CD4-positive, alpha-beta memory T cell (primary cell): ENCODE data around the gene IQCM. TPM values are rescaled to one million over a fixed set of nuclear protein-coding genes. Genes with fewer than 3 reads are reported as not detected.
"Not testable (repeated sequence)": the region's sequence is repeated elsewhere in the genome, so short reads cannot be mapped to it uniquely, and the experiment has no call there.

Experiments used
- CTCF ChIA-PET: fragments of 350-600 bp; sonication (Branson Sonifier 250); formaldehyde crosslinking; loops from one replicate; lab custom pipeline; 2021; ENCODE audit warnings: inconsistent platforms; ENCODE audit not compliant: partially characterized antibody; lab: Charles Lee
- POLR2A ChIA-PET: fragments of 350-600 bp; sonication (Branson Sonifier 250); formaldehyde crosslinking; loops from one replicate; lab custom pipeline; 2021; ENCODE audit not compliant: partially characterized antibody; lab: Charles Lee
- DNase-seq, 5 donors: peaks; one replicate each; pipeline versions ENCODE4 v3.0.0 to v3.0.0-alpha.2; 2020 to 2022; ENCODE audit warnings: mixed read lengths in 1 of 5
- H3K27ac ChIP-seq: one replicate; pipeline ENCODE4 v1.7.0; 2013; ENCODE audit warnings: low read depth, low read length
- H3K27me3 ChIP-seq: 2 replicates; pipeline ENCODE4 v1.7.0; 2013; ENCODE audit warnings: mild to moderate bottlenecking, low read length, moderate library complexity; ENCODE audit not compliant: insufficient read depth
- H3K36me3 ChIP-seq: 2 replicates; pipeline ENCODE4 v1.7.0; 2013; ENCODE audit warnings: mild to moderate bottlenecking, low read length, moderate library complexity; ENCODE audit not compliant: insufficient read depth
- H3K4me1 ChIP-seq: 2 replicates; pipeline ENCODE4 v1.7.0; 2013; ENCODE audit warnings: mild to moderate bottlenecking, low read length, moderate library complexity; ENCODE audit not compliant: insufficient read depth
- H3K4me3 ChIP-seq, 2 donors: one replicate each; pipeline ENCODE4 v1.7.0; 2013; ENCODE audit warnings: low read length in 2 of 2, mild to moderate bottlenecking in 1 of 2
- H3K9me3 ChIP-seq, 2 donors: one replicate each; pipeline ENCODE4 v1.7.0; 2013; ENCODE audit warnings: low read length in 2 of 2, control low read depth in 1 of 2; ENCODE audit not compliant: control insufficient read depth in 1 of 2
- H3K27ac Mint-ChIP-seq, 7 donors: one replicate each; pipeline ENCODE4 v1.8.0; 2020 to 2021; ENCODE audit warnings: mixed read lengths in 7 of 7, mild to moderate bottlenecking in 6 of 7, inconsistent platforms in 3 of 7, moderate library complexity in 3 of 7
- H3K27me3 Mint-ChIP-seq, 2 donors: one replicate each; pipeline ENCODE4 v1.8.0; 2020 to 2021; ENCODE audit warnings: mixed read lengths in 2 of 2
- H3K36me3 Mint-ChIP-seq, 2 donors: one replicate each; pipeline ENCODE4 v1.8.0; 2020 to 2021; ENCODE audit warnings: mixed read lengths in 2 of 2, inconsistent platforms in 1 of 2, mild to moderate bottlenecking in 1 of 2
- H3K4me1 Mint-ChIP-seq, 4 donors: one replicate each; pipeline ENCODE4 v1.8.0; 2020 to 2021; ENCODE audit warnings: mixed read lengths in 4 of 4, mild to moderate bottlenecking in 1 of 4
- H3K4me3 Mint-ChIP-seq, 8 donors: one replicate each; pipeline ENCODE4 v1.8.0; 2020 to 2021; ENCODE audit warnings: mixed read lengths in 8 of 8, mild to moderate bottlenecking in 7 of 8, moderate library complexity in 6 of 8, inconsistent platforms in 3 of 8
- H3K9me3 Mint-ChIP-seq, 8 donors: one replicate each; pipeline ENCODE4 v1.8.0; 2020 to 2021; ENCODE audit warnings: mixed read lengths in 8 of 8, mild to moderate bottlenecking in 5 of 8, inconsistent platforms in 3 of 8, moderate library complexity in 1 of 8
- intact Hi-C: fragments of 100-400 bp; cut with micrococcal nuclease; formaldehyde crosslinking; loops from one replicate; pipeline ENCODE4 v1.15.1; 2023
- polyA plus RNA-seq, 2 donors: library from polyadenylated mRNA; unstranded; fragments of 300-500 nt; fragmentation: Illumina TruSeq; gene quantifications; one replicate each; pipeline ENCODE4 v1.2.3, GENCODE V29; 2021
- total RNA-seq, 2 experiments: library from RNA; stranded (reverse); gene quantifications; one replicate each; pipeline ENCODE4 v1.2.3, GENCODE V29; 2021

Gene IQCM
- total and polyA plus RNA-seq, 4 experiments from 2014 or later = not detected

DNA sequence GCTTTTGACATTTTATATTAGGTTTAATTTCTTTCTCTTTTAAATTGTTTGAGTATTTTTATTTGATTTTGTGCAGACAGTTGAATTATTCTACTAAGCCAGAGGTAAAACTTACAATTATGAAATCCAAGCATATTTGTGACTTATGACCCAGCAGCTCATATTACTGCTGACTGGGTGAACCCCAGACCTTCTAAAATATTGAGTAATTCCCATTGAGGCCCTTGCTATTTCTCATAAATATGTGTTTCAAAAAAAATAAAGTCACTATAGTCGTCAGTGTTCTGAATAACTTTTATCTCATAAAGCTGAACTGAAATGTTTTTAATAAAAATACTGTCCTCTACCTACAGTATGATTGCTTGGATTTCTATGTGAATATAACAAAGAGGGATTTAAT lies 303.1 kb downstream of the IQCM start:
- DNase-seq = no peak
- ChIA-PET CTCF (interaction anchor here (1.0 kb wide), 1 partner anchor 10 kb away, joined by 3 read pairs; no protein-coding TSS in a partner anchor), POLR2A (no interaction called here)
- no peak overlapping the region for H3K27ac Mint-ChIP-seq
- H3K27ac ChIP-seq = no peak overlapping the region
- no peaks in the 10 kb centered on the region for H3K4me1 ChIP-seq
- no peak overlapping the region for H3K4me3 Mint-ChIP-seq
- no peaks in the 10 kb centered on the region for H3K36me3 Mint-ChIP-seq
- no peaks in the 10 kb centered on the region for H3K36me3 ChIP-seq
- H3K27me3 ChIP-seq = no peaks in the 10 kb centered on the region
- no peak overlapping the region for H3K4me3 ChIP-seq
- peaks cover 0 to 15% (median 4%) of the 10 kb centered on the region in 8 donors for H3K9me3 Mint-ChIP-seq
- intact Hi-C loops = no loop called here
- H3K27me3 Mint-ChIP-seq = no peaks in the 10 kb centered on the region
- H3K4me1 Mint-ChIP-seq = no peaks in the 10 kb centered on the region
- H3K9me3 ChIP-seq = no peaks in the 10 kb centered on the region

DNA sequence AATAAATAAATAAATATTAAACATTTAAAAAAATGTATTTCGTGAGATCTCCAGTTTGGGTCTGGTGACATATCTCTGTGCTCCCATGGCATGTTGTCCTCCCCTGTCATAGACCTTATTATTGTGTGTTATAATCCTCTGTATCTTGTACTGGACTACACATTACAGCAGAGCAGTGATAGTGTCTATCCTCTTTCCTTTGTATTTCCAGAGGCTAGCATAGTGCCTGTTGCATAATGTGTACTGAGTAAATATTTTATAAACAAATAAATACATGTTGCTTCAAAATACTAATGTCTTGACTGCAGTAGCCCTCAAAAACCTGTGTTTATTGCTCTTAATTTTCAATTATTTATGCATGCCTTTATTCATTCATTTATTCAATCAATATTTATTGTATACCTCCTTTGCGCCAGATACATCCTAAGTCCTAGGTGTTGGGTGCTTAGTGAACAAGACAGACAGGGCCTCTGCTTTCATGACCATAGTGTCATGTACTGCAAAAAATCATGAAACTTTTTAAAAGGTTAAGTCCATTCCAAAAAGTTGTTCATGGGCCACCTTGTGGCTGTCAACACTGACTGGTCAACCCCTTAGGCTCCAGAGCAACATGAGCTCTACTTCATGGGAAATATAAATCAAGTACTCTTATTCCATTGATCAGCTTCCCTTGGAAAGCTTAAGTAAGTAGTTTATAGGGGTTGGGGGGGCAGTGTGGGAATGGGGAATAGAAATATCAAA lies 303.9 kb downstream of the IQCM start:
- ChIA-PET CTCF (interaction anchor here (1.0 kb wide), 1 partner anchor 11 kb away, joined by 3 read pairs; no protein-coding TSS in a partner anchor), POLR2A (no interaction called here)
- Histone ChIP-seq H3K27me3 (no peaks in the 10 kb centered on the region), H3K27ac (no peak overlapping the region), H3K4me3 (no peak overlapping the region), H3K4me1 (no peaks in the 10 kb centered on the region), H3K36me3 (no peaks in the 10 kb centered on the region), H3K9me3 (no peaks in the 10 kb centered on the region)
- no peak overlapping the region for H3K27ac Mint-ChIP-seq
- peaks cover 0 to 15% (median 4%) of the 10 kb centered on the region in 8 donors for H3K9me3 Mint-ChIP-seq
- intact Hi-C loops = no loop called here
- no peaks in the 10 kb centered on the region for H3K27me3 Mint-ChIP-seq
- no peak overlapping the region for H3K4me3 Mint-ChIP-seq
- no peaks in the 10 kb centered on the region for H3K36me3 Mint-ChIP-seq
- DNase-seq = no peak
- H3K4me1 Mint-ChIP-seq = no peaks in the 10 kb centered on the region

DNA sequence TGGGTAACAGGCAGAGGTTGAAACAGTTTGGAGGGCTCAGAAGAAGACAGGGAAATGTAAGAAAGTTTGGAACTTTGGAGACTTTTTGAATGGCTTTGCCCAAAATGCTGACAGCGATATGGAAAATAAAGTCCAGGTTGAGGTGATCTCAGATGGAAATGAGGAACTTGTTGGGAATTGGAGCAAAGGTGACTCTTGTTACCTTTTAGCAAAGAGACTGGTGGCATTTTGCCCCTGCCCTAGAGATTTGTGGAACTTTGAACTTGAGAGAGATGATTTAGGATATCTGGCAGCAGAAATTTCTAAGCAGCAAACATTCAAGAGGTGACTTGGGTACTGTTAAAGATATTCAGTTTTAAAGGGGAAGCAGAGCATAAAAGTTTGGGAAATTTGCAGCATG lies 308.3 kb downstream of the IQCM start:
- H3K27me3 ChIP-seq, H3K36me3 Mint-ChIP-seq, H3K27ac ChIP-seq, H3K4me1 Mint-ChIP-seq, DNase-seq, H3K4me3 ChIP-seq, H3K27ac Mint-ChIP-seq, intact Hi-C loops, H3K9me3 ChIP-seq, H3K4me1 ChIP-seq, H3K36me3 ChIP-seq, H3K4me3 Mint-ChIP-seq, CTCF ChIA-PET, POLR2A ChIA-PET, H3K27me3 Mint-ChIP-seq: not testable (repeated sequence)
- peaks cover 0 to 20% (median 3%) of the 10 kb centered on the region in 8 donors for H3K9me3 Mint-ChIP-seq

DNA sequence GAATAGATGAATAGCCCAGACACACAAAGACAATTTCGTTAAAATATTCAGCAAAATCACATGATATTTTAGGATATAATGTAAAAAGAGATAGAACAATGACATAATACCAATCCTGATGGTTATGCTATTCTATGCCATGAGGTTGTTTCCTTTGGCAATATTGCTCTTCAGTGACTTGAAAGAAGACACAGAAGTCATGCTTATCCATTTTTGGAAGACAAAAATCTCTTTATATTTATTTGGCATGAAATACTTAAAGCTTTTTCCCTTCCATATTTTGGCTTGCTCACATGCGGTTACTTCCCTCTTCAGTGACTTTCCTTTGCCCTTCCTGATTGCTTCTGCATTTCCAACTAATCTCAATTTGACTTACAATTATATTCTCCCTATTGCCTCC lies 314.8 kb downstream of the IQCM start:
- ChIA-PET POLR2A (no interaction called here), CTCF (no interaction called here)
- no peak for DNase-seq

DNA sequence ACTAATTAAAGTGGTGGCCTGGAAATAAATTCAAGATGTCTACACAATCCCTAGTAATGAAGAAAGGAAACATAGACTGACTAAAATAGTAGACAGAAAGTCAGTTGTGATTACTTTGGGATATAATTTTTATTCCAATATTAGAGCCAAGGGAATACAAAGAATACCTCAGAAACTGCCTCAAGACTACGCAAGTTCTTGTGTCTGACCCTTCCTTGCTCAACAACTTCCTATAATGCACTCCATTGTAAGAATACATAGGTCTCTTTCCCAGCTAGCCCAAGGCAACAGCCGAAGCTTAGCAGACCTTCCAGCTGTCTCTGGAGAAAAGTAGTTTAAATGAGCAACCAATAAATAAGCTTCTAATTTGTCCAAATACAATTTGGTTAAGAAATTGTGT lies 315.9 kb downstream of the IQCM start:
- Mint-ChIP-seq H3K36me3 (no peaks in the 10 kb centered on the region), H3K27me3 (no peaks in the 10 kb centered on the region), H3K4me1 (no peaks in the 10 kb centered on the region), H3K4me3 (no peak overlapping the region), H3K27ac (no peak overlapping the region), H3K9me3 (peaks cover 0 to 9% (median 5%) of the 10 kb centered on the region in 8 donors)
- ChIA-PET CTCF (no interaction called here), POLR2A (no interaction called here)
- Histone ChIP-seq H3K4me3 (no peak overlapping the region), H3K9me3 (no peaks in the 10 kb centered on the region), H3K27me3 (no peaks in the 10 kb centered on the region), H3K36me3 (no peaks in the 10 kb centered on the region), H3K27ac (no peak overlapping the region), H3K4me1 (no peaks in the 10 kb centered on the region)
- intact Hi-C loops = no loop called here
- DNase-seq = no peak

More for the DNA sequence above, 314.8 kb downstream of the IQCM start:
- Mint-ChIP-seq H3K27me3 (no peaks in the 10 kb centered on the region), H3K27ac (no peak overlapping the region), H3K9me3 (peaks cover 0 to 9% (median 4%) of the 10 kb centered on the region in 8 donors), H3K4me1 (no peaks in the 10 kb centered on the region), H3K36me3 (no peaks in the 10 kb centered on the region), H3K4me3 (no peak overlapping the region)
- Histone ChIP-seq H3K4me1 (no peaks in the 10 kb centered on the region), H3K27me3 (no peaks in the 10 kb centered on the region), H3K4me3 (no peak overlapping the region), H3K36me3 (no peaks in the 10 kb centered on the region), H3K9me3 (no peaks in the 10 kb centered on the region), H3K27ac (no peak overlapping the region)
- intact Hi-C loops = no loop called here

DNA sequence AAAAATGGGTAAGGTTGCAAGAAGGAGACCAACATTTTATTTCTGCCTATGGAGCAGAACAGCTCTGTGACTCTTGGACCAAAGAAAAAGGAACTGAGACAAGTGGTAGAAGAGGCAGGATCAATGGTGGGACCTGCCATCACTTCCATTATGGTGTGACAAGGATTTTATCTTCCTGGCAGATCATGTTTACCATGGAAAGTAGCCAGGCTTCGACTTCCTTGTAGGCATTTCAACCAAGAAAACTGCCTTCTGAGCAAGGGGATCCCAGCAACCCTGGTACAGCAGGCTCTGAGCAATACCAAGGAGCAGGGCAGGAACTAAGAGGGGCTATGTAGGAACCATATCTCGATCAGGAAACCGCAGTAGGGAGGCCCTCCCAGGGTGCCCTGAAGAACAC lies 317.4 kb downstream of the IQCM start:
- peaks cover 0 to 9% (median 5%) of the 10 kb centered on the region in 8 donors for H3K9me3 Mint-ChIP-seq

DNA sequence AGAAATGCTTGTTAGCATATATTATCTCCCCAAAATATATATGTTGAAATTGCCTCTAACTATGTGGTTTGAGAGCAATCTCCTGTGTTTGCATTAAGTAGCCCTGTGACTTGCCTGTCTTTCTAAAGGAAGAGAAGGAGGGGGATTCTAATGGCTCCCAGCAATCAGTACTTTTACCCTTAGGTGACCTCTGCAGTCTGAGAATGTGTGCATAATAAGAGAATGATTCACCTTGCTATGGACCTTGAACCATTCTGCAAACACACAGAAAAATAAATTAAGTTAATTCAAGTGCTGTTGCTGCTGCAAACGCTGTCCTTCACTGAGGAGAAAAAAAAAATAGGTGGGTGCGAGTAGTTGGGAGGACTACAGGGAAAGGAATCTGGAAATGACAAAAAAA lies 322.2 kb downstream of the IQCM start:
- Histone ChIP-seq H3K27me3 (no peaks in the 10 kb centered on the region), H3K9me3 (no peaks in the 10 kb centered on the region), H3K36me3 (no peaks in the 10 kb centered on the region), H3K4me1 (no peaks in the 10 kb centered on the region), H3K27ac (no peak overlapping the region), H3K4me3 (no peak overlapping the region)
- no peak for DNase-seq
- no peaks in the 10 kb centered on the region for H3K4me1 Mint-ChIP-seq
- ChIA-PET POLR2A (no interaction called here), CTCF (no interaction called here)
- no peak overlapping the region for H3K27ac Mint-ChIP-seq
- peaks cover 0 to 12% (median 5%) of the 10 kb centered on the region in 8 donors for H3K9me3 Mint-ChIP-seq
- no peak overlapping the region for H3K4me3 Mint-ChIP-seq
- no peaks in the 10 kb centered on the region for H3K27me3 Mint-ChIP-seq
- intact Hi-C loops = no loop called here
- no peaks in the 10 kb centered on the region for H3K36me3 Mint-ChIP-seq

More for the DNA sequence above, 317.4 kb downstream of the IQCM start:
- no peaks in the 10 kb centered on the region for H3K9me3 ChIP-seq
- ChIA-PET CTCF (no interaction called here), POLR2A (no interaction called here)
- H3K27me3 ChIP-seq = no peaks in the 10 kb centered on the region
- Mint-ChIP-seq H3K27me3 (no peaks in the 10 kb centered on the region), H3K27ac (no peak overlapping the region), H3K36me3 (no peaks in the 10 kb centered on the region), H3K4me3 (no peak overlapping the region), H3K4me1 (no peaks in the 10 kb centered on the region)
- no peaks in the 10 kb centered on the region for H3K36me3 ChIP-seq
- H3K4me1 ChIP-seq = no peaks in the 10 kb centered on the region
- intact Hi-C loops = no loop called here
- H3K4me3 ChIP-seq = no peak overlapping the region
- no peak overlapping the region for H3K27ac ChIP-seq
- no peak for DNase-seq
